ENCODE measurements around the gene DNAH14.

DNA sequence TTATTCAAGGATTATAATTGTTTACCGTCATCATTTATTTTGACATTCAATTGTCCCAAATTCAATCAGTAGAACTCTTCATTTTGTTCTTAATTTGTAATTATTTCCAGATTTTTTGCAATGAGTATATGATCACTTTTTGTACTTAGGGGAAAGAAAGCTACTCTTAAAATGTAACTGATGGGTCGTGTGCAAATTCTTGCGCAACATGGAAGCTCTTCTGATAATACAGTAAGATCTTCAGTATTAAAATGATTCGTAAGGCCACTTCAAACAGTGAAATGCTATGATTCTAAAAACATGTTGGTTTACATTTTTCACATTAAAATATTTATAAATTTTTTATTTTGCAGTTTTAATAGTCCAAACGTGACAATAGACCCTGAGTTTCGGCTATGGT lies 435.0 kb downstream of the DNAH14 start:
- TF ChIP-seq, protein P1, sequence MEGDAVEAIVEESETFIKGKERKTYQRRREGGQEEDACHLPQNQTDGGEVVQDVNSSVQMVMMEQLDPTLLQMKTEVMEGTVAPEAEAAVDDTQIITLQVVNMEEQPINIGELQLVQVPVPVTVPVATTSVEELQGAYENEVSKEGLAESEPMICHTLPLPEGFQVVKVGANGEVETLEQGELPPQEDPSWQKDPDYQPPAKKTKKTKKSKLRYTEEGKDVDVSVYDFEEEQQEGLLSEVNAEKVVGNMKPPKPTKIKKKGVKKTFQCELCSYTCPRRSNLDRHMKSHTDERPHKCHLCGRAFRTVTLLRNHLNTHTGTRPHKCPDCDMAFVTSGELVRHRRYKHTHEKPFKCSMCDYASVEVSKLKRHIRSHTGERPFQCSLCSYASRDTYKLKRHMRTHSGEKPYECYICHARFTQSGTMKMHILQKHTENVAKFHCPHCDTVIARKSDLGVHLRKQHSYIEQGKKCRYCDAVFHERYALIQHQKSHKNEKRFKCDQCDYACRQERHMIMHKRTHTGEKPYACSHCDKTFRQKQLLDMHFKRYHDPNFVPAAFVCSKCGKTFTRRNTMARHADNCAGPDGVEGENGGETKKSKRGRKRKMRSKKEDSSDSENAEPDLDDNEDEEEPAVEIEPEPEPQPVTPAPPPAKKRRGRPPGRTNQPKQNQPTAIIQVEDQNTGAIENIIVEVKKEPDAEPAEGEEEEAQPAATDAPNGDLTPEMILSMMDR (IDR thresholded peaks at IDR 0.05; ENCODE audit: extremely low read depth in 1 of 2, insufficient read depth in 1 of 2, low read depth in 1 of 2, low read length in 2 of 2): no peak
- TF ChIP-seq EZH2 (IDR thresholded peaks at IDR 0.05; ENCODE audit: borderline replicate concordance, low read depth, low read length, severe bottlenecking) (no peak), POLR2A (IDR thresholded peaks at IDR 0.05; ENCODE audit: low read depth, low read length) (no peak), POLR2AphosphoS5 (IDR thresholded peaks at IDR 0.05; ENCODE audit: insufficient read depth, low read depth, low read length) (no peak)

Data from endothelial cell of umbilical vein (primary cell).